Neuronal stem cell (in vitro differentiated cells): ENCODE results near the gene SIK2.
"Not testable (repeated sequence)": the region's sequence is repeated elsewhere in the genome, so short reads cannot be mapped to it uniquely, and the experiment has no call there.

Source experiments
- DNase-seq: peaks from one replicate; pipeline ENCODE4 v3.0.0-alpha.2; 2013; ENCODE audit warnings: low spot score
- H2AFZ ChIP-seq: one replicate; pipeline ENCODE4 v1.6.1; 2013; ENCODE audit warnings: mild to moderate bottlenecking, low read length, inconsistent platforms
- H2AK5ac ChIP-seq: 2 replicates; pipeline ENCODE4 v1.6.1; 2013; ENCODE audit warnings: low read depth, mild to moderate bottlenecking, inconsistent platforms, low read length, moderate library complexity, mixed read lengths
- H2BK120ac ChIP-seq: 2 replicates; pipeline ENCODE4 v1.6.1; 2013; ENCODE audit warnings: low read depth, mild to moderate bottlenecking, inconsistent platforms, low read length, moderate library complexity, mixed read lengths
- H2BK12ac ChIP-seq: one replicate; pipeline ENCODE4 v1.6.1; 2013; ENCODE audit warnings: low read length, inconsistent platforms
- H2BK15ac ChIP-seq: 2 replicates; pipeline ENCODE4 v1.6.1; 2013; ENCODE audit warnings: mild to moderate bottlenecking, low read length, inconsistent platforms, mixed read lengths
- H2BK5ac ChIP-seq: one replicate; pipeline ENCODE4 v1.6.1; 2013; ENCODE audit warnings: inconsistent platforms, mild to moderate bottlenecking, low read length, moderate library complexity
- H3K14ac ChIP-seq: one replicate; pipeline ENCODE4 v1.6.1; 2013; ENCODE audit warnings: low read length, inconsistent platforms
- H3K18ac ChIP-seq: 2 replicates; pipeline ENCODE4 v1.6.1; 2013; ENCODE audit warnings: low read length, inconsistent platforms
- H3K23ac ChIP-seq: 2 replicates; pipeline ENCODE4 v1.6.1; 2013; ENCODE audit warnings: low read depth, mild to moderate bottlenecking, mixed read lengths, low read length, inconsistent platforms; ENCODE audit not compliant: poor library complexity
- H3K27ac ChIP-seq: replicated peaks from 3 replicates; pipeline ENCODE4 v1.5.1; 2013; ENCODE audit warnings: low read length, inconsistent platforms
- H3K27me3 ChIP-seq, 3 experiments: 2 replicates each; pipeline ENCODE4 v1.6.1; 2013; ENCODE audit warnings: low read length in 3 of 3, mild to moderate bottlenecking in 2 of 3, inconsistent platforms in 1 of 3, low read depth in 1 of 3, mixed read lengths in 1 of 3, moderate library complexity in 1 of 3; ENCODE audit not compliant: control insufficient read depth in 3 of 3, insufficient read depth in 3 of 3
- H3K36me3 ChIP-seq, 2 donors: replicated peaks in 1 of 2; 2 replicates each; pipeline ENCODE4 v1.6.1; 2013; ENCODE audit warnings: low read length in 2 of 2; ENCODE audit not compliant: control insufficient read depth in 2 of 2, insufficient read depth in 2 of 2
- H3K4ac ChIP-seq: 2 replicates; pipeline ENCODE4 v1.6.1; 2013; ENCODE audit warnings: inconsistent platforms, mild to moderate bottlenecking, low read length, moderate library complexity
- H3K4me1 ChIP-seq, 2 donors: 1 replicate in 1 of 2; 2 replicates in 1 of 2; pipeline ENCODE4 v1.6.1; 2013; ENCODE audit warnings: low read length in 2 of 2, low read depth in 1 of 2; ENCODE audit not compliant: control insufficient read depth in 2 of 2, insufficient read depth in 1 of 2
- H3K4me2 ChIP-seq: one replicate; pipeline ENCODE4 v1.6.1; 2013; ENCODE audit warnings: mild to moderate bottlenecking, low read length, inconsistent platforms; ENCODE audit not compliant: insufficient read depth, poor library complexity, severe bottlenecking
- H3K4me3 ChIP-seq, 2 donors: 2 replicates each; pipeline ENCODE4 v1.5.1; 2013; ENCODE audit warnings: low read length in 2 of 2, mild to moderate bottlenecking in 2 of 2, inconsistent platforms in 1 of 2, moderate library complexity in 1 of 2
- H3K79me1 ChIP-seq: one replicate; pipeline ENCODE4 v1.6.1; 2013; ENCODE audit warnings: low read depth, mild to moderate bottlenecking, inconsistent platforms, low read length, moderate library complexity
- H3K9ac ChIP-seq: one replicate; pipeline ENCODE4 v1.6.1; 2013; ENCODE audit warnings: mild to moderate bottlenecking, low read depth, low read length, inconsistent platforms; ENCODE audit not compliant: poor library complexity
- H3K9me3 ChIP-seq, 2 donors: replicated peaks in 1 of 2; 2 replicates each; pipeline versions ENCODE3 to v1.6.1; 2013; ENCODE audit warnings: low read length in 2 of 2, mild to moderate bottlenecking in 2 of 2, inconsistent platforms in 1 of 2, low read depth in 1 of 2, mixed read lengths in 1 of 2, moderate library complexity in 1 of 2; ENCODE audit not compliant: control insufficient read depth in 2 of 2, insufficient read depth in 1 of 2
- H4K8ac ChIP-seq: one replicate; pipeline ENCODE4 v1.6.1; 2013; ENCODE audit warnings: low read depth, mild to moderate bottlenecking, inconsistent platforms, low read length, moderate library complexity
- H4K91ac ChIP-seq: one replicate; pipeline ENCODE4 v1.6.1; 2013; ENCODE audit warnings: low read length, low read depth, mild to moderate bottlenecking, inconsistent platforms; ENCODE audit not compliant: poor library complexity
- WGBS, 2 donors: extraction: QIAGEN DNeasy Blood & Tissue Kit; methylation state at CpG; one replicate each; pipeline ENCODE4 v1.1.7; 2013; ENCODE audit warnings: missing lambda C conversion rate in 2 of 2, mixed read lengths in 1 of 2; ENCODE audit not compliant: insufficient read length in 2 of 2, insufficient replicate concordance in 1 of 2; ENCODE audit errors: extremely low coverage in 2 of 2; 5-methylcytosine and 5-hydroxymethylcytosine counted together

Gene SIK2

GRCh38 chr11:111654601-111655000 lies 52.4 kb downstream of the SIK2 start:
- Histone ChIP-seq H3K27me3 (no peaks in the 10 kb centered on the region), H2BK120ac (no peak overlapping the region)
- DNase-seq, result no peak

GRCh38 chr11:111655924-111656323 lies 53.7 kb downstream of the SIK2 start:
- DNase-seq, result no peak
- no peak overlapping the region for H4K8ac ChIP-seq
- H3K27me3 ChIP-seq, result no peaks in the 10 kb centered on the region
- H2BK120ac ChIP-seq, result no peak overlapping the region
- no peak overlapping the region for H4K91ac ChIP-seq
- no peak overlapping the region for H3K23ac ChIP-seq
- no CpG with 5 or more reads among the region's 5 CpGs for WGBS, 2 donors
- H3K4me2 ChIP-seq, result no peak overlapping the region
- no peak overlapping the region for H3K18ac ChIP-seq
- no peak overlapping the region for H2AFZ ChIP-seq
- peaks cover 0 to 6% of the 10 kb centered on the region in 2 donors for H3K4me1 ChIP-seq
- peaks cover 0 to 8% of the 10 kb centered on the region in 2 donors for H3K36me3 ChIP-seq
- H3K79me1 ChIP-seq, result no peaks in the 10 kb centered on the region
- H2BK12ac ChIP-seq, result no peak overlapping the region
- no peak overlapping the region for H3K9ac ChIP-seq
- H2BK5ac ChIP-seq, result no peak overlapping the region
- no peak overlapping the region for H2AK5ac ChIP-seq
- no peak overlapping the region for H3K27ac ChIP-seq
- no peak overlapping the region for H2BK15ac ChIP-seq
- no peak overlapping the region for H3K4ac ChIP-seq
- no peak overlapping the region for H3K14ac ChIP-seq
- H3K9me3 ChIP-seq, result no peaks in the 10 kb centered on the region
- H3K4me3 ChIP-seq, result no peak overlapping the region

More at GRCh38 chr11:111654601-111655000, 52.4 kb downstream of the SIK2 start:
- no peak overlapping the region for H2AK5ac ChIP-seq
- no peak overlapping the region for H3K4me3 ChIP-seq
- no peak overlapping the region for H3K4ac ChIP-seq
- H3K79me1 ChIP-seq, result no peaks in the 10 kb centered on the region
- H4K8ac ChIP-seq, result no peak overlapping the region
- no peak overlapping the region for H4K91ac ChIP-seq
- H3K36me3 ChIP-seq, result peaks cover 0 to 5% of the 10 kb centered on the region in 2 donors
- peaks cover 0 to 6% of the 10 kb centered on the region in 2 donors for H3K4me1 ChIP-seq
- no peaks in the 10 kb centered on the region for H3K9me3 ChIP-seq
- no peak overlapping the region for H2AFZ ChIP-seq
- no peak overlapping the region for H3K23ac ChIP-seq
- H3K4me2 ChIP-seq, result no peak overlapping the region
- no peak overlapping the region for H3K9ac ChIP-seq
- H3K14ac ChIP-seq, result no peak overlapping the region
- H3K27ac ChIP-seq, result no peak overlapping the region
- no peak overlapping the region for H2BK5ac ChIP-seq
- H3K18ac ChIP-seq, result no peak overlapping the region
- no peak overlapping the region for H2BK15ac ChIP-seq
- no peak overlapping the region for H2BK12ac ChIP-seq

DNA sequence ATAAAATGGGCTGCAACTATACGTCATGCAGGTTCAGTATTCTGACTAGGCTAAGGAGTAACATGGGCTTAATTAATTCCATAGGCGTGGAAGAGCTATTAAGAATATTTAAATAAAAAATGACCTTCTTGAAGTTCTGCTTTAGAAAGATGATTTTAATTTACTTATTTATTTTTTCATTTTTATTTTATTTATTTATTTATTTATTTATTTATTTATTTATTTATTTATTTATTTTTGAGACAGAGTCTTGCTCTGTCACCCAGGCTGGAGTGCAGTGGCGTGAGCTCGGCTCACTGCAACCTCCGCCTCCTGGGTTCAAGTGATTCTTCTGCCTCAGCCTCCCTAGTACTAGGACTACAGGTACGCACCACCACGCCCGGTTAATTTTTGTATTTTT lies 55.7 kb downstream of the SIK2 start:
- H2AK5ac ChIP-seq, H4K91ac ChIP-seq, H3K14ac ChIP-seq, H4K8ac ChIP-seq, H3K9ac ChIP-seq, H3K4ac ChIP-seq, H2BK5ac ChIP-seq, H2BK12ac ChIP-seq, H3K27ac ChIP-seq, H3K27me3 ChIP-seq, H2AFZ ChIP-seq, H3K23ac ChIP-seq, H3K18ac ChIP-seq, H2BK120ac ChIP-seq, H3K9me3 ChIP-seq, H3K4me1 ChIP-seq, H3K79me1 ChIP-seq, DNase-seq, H2BK15ac ChIP-seq, H3K4me3 ChIP-seq, H3K4me2 ChIP-seq: not testable (repeated sequence)
- WGBS, 2 donors, result no CpG with 5 or more reads among the region's 8 CpGs
- peaks cover 0 to 10% of the 10 kb centered on the region in 2 donors for H3K36me3 ChIP-seq

GRCh38 chr11:111658493-111658892 lies 56.2 kb downstream of the SIK2 start:
- H3K79me1 ChIP-seq, H3K18ac ChIP-seq, H4K8ac ChIP-seq, H3K27me3 ChIP-seq, H4K91ac ChIP-seq, H3K4ac ChIP-seq, H3K9me3 ChIP-seq, H3K4me3 ChIP-seq, H2BK5ac ChIP-seq, DNase-seq, H2BK120ac ChIP-seq, H3K27ac ChIP-seq, H2BK15ac ChIP-seq, H2AK5ac ChIP-seq, H3K4me2 ChIP-seq, H3K14ac ChIP-seq, H3K23ac ChIP-seq, H3K4me1 ChIP-seq, H3K9ac ChIP-seq, H2BK12ac ChIP-seq, H2AFZ ChIP-seq: not testable (repeated sequence)
- WGBS, 2 donors, result no CpG with 5 or more reads among the region's 3 CpGs
- peaks cover 0 to 11% of the 10 kb centered on the region in 2 donors for H3K36me3 ChIP-seq
